ENCODE results near the gene GUK1. TPM values are rescaled to one million over a fixed set of nuclear protein-coding genes. Genes with fewer than 3 reads are reported as not detected.

Gene GUK1
- total RNA-seq, 1 experiment from 2014 or later: 996 TPM

DNA sequence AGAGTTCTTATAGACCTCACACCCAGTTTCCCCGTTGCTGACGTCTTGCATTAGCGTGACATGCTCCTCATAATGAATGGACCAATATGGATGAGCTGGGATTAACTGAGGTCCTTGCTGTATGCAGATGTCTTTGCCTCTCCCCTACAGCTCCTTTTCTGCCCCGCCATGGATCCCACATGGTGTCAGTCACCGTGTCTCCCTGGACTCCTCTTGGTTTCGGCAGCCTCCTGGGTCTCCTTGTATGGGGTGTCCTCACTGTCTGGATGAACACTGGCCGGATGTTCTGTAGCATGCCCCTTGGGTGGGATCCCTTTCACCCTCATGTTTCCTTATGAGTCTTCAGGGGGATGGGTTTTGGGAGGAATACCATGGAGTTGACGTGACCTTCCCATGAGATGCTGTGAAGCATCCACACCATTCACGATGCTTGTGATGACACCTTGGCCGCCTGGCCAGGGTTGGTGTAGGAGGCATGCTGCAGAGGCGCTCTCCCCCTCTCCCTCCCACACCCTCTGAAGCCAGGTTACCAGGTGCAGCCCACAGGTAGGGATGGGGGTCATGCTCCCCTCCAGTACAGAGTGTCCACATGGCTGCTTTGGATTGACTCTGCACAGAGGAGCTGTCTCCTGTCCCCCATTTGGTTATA lies 14.1 kb downstream of the GUK1 start:
- no peaks in the 10 kb centered on the region for H3K4me1 ChIP-seq (ENCODE audit: insufficient read depth, low read length)
- H3K79me2 ChIP-seq (ENCODE audit: low read length): no peaks in the 10 kb centered on the region
- ChIA-PET POLR2A (ENCODE audit: unreplicated experiment) (no interaction called here), CTCF (interaction anchor here (1.5 kb wide), 1 partner anchor 155 kb away, joined by 11 read pairs; no protein-coding TSS in a partner anchor)
- no peak overlapping the region for H3K4me2 ChIP-seq (ENCODE audit: low read length)
- no peak for DNase-seq
- no peaks in the 10 kb centered on the region for H4K20me1 ChIP-seq (ENCODE audit: low read length)
- no peaks in the 10 kb centered on the region for H3F3A ChIP-seq (ENCODE audit: low read length, unreplicated experiment)
- no peaks in the 10 kb centered on the region for H3K27me3 ChIP-seq (ENCODE audit: low read length)
- no peak overlapping the region for H3K27ac ChIP-seq (ENCODE audit: low read length)
- no peaks in the 10 kb centered on the region for H3K9me3 ChIP-seq (ENCODE audit: low read length)
- 0 out of 2 replicates have a peak, but pooled peaks cover under 1% of the 10 kb centered on the region for H3K36me3 ChIP-seq (ENCODE audit: low read depth, low read length)
- no TSS peak for BruUV-seq (replicated peaks)
- no peak for ATAC-seq
- no peak overlapping the region for H2AFZ ChIP-seq (ENCODE audit: low read length)
- TF ChIP-seq, protein P1, sequence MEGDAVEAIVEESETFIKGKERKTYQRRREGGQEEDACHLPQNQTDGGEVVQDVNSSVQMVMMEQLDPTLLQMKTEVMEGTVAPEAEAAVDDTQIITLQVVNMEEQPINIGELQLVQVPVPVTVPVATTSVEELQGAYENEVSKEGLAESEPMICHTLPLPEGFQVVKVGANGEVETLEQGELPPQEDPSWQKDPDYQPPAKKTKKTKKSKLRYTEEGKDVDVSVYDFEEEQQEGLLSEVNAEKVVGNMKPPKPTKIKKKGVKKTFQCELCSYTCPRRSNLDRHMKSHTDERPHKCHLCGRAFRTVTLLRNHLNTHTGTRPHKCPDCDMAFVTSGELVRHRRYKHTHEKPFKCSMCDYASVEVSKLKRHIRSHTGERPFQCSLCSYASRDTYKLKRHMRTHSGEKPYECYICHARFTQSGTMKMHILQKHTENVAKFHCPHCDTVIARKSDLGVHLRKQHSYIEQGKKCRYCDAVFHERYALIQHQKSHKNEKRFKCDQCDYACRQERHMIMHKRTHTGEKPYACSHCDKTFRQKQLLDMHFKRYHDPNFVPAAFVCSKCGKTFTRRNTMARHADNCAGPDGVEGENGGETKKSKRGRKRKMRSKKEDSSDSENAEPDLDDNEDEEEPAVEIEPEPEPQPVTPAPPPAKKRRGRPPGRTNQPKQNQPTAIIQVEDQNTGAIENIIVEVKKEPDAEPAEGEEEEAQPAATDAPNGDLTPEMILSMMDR (conservative IDR thresholded peaks at IDR 0.05; ENCODE audit: low read depth, low read length): no peak
- TF ChIP-seq EZH2 (IDR thresholded peaks at IDR 0.05; ENCODE audit: low read length, unreplicated experiment): no peak
- TF ChIP-seq EZH2phosphoT487 (IDR thresholded peaks at IDR 0.05; ENCODE audit: borderline replicate concordance, low read length): no peak
- no peak overlapping the region for H3K9ac ChIP-seq (ENCODE audit: low read length)
- no peak overlapping the region for H3K4me3 ChIP-seq (ENCODE audit: low read length)
- intact Hi-C loops (cut with micrococcal nuclease): no loop called here
- no peaks in the 10 kb centered on the region for H3K9me2 ChIP-seq (replicated peaks; ENCODE audit: low read length)

DNA sequence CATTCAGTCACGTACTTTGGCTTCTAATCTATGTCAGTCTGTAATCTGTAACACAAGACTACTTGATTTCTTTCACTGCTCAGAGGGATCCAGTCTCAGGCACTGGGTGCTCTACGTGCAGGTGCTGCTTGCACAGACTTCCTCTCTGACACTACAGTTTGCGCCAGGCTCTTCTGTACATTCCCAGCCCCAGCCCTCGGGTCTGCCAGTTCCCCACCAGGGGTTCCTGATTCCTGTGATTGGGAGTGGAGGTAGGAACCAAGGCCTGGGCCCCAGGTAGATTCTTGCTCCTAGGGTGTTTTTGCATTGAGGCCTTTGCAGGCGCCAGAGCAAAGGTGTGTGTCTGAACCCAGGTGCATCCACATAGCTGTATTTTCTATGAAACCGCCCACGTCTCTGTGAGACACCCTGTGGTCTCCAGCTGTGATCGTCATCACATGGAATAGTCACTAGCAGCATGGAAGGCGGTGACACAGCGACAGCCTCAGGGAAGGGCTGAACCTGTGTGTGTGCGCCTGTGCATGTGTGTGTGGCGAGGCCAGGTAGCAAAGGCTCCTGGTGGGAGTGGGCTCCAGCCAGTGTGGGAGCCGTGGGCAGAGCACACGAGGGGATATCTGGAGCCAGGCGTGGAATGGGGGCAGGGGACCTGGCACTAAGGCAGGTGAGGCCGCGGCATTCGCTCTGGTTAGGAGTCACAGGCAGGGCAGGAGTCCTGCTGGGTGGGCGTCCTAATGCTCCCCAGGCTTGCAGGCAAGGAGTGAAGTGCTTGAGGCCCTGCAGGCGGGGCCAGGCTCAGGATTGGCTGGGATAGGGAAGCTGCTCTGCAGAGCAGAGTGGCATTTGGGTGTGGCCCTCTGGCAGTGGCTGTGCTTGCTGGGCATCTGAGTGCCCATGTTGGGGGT lies 14.8 kb downstream of the GUK1 start:
- no peak for TF ChIP-seq EZH2phosphoT487 (IDR thresholded peaks at IDR 0.05; ENCODE audit: borderline replicate concordance, low read length)
- TF ChIP-seq EZH2 (IDR thresholded peaks at IDR 0.05; ENCODE audit: low read length, unreplicated experiment): no peak
- TF ChIP-seq, protein P1 (conservative IDR thresholded peaks at IDR 0.05; ENCODE audit: low read depth, low read length): no peak
- no TSS peak for BruUV-seq (replicated peaks)
- H4K20me1 ChIP-seq (ENCODE audit: low read length): no peaks in the 10 kb centered on the region
- CTCF ChIA-PET: no interaction called here
- H3K27me3 ChIP-seq (ENCODE audit: low read length): no peaks in the 10 kb centered on the region
- no peaks in the 10 kb centered on the region for H3K9me3 ChIP-seq (ENCODE audit: low read length)
- H3K9me2 ChIP-seq (replicated peaks; ENCODE audit: low read length): no peaks in the 10 kb centered on the region
- no peak for DNase-seq
- H3K79me2 ChIP-seq (ENCODE audit: low read length): no peaks in the 10 kb centered on the region
- no peak overlapping the region for H3K9ac ChIP-seq (ENCODE audit: low read length)
- ATAC-seq: peak; percentile 28
- H3F3A ChIP-seq (ENCODE audit: low read length, unreplicated experiment): no peaks in the 10 kb centered on the region
- POLR2A ChIA-PET (ENCODE audit: unreplicated experiment): no interaction called here
- no peaks in the 10 kb centered on the region for H3K4me1 ChIP-seq (ENCODE audit: insufficient read depth, low read length)
- no peak overlapping the region for H3K27ac ChIP-seq (ENCODE audit: low read length)
- intact Hi-C loops (cut with micrococcal nuclease): no loop called here
- no peak overlapping the region for H3K4me2 ChIP-seq (ENCODE audit: low read length)
- H3K4me3 ChIP-seq (ENCODE audit: low read length): no peak overlapping the region
- no peaks in the 10 kb centered on the region for H3K36me3 ChIP-seq (ENCODE audit: low read depth, low read length)
- no peak overlapping the region for H2AFZ ChIP-seq (ENCODE audit: low read length)

Measured in PC-3 (cell line).